ENCODE results near the gene SPAG16.

GRCh38 chr2:213733893-213734292 is 449.6 kb downstream of the SPAG16 start:
- TF ChIP-seq CTCF (IDR thresholded peaks at IDR 0.05; ENCODE audit: insufficient read depth, low read length) (no peak), GABPA (IDR thresholded peaks at IDR 0.05; ENCODE audit: low read depth) (no peak), POLR2AphosphoS5 (IDR thresholded peaks at IDR 0.05; ENCODE audit: low read depth) (no peak), SPI1 (IDR thresholded peaks at IDR 0.05; ENCODE audit: borderline replicate concordance, low read depth) (no peak)
- TF ChIP-seq, protein P1, sequence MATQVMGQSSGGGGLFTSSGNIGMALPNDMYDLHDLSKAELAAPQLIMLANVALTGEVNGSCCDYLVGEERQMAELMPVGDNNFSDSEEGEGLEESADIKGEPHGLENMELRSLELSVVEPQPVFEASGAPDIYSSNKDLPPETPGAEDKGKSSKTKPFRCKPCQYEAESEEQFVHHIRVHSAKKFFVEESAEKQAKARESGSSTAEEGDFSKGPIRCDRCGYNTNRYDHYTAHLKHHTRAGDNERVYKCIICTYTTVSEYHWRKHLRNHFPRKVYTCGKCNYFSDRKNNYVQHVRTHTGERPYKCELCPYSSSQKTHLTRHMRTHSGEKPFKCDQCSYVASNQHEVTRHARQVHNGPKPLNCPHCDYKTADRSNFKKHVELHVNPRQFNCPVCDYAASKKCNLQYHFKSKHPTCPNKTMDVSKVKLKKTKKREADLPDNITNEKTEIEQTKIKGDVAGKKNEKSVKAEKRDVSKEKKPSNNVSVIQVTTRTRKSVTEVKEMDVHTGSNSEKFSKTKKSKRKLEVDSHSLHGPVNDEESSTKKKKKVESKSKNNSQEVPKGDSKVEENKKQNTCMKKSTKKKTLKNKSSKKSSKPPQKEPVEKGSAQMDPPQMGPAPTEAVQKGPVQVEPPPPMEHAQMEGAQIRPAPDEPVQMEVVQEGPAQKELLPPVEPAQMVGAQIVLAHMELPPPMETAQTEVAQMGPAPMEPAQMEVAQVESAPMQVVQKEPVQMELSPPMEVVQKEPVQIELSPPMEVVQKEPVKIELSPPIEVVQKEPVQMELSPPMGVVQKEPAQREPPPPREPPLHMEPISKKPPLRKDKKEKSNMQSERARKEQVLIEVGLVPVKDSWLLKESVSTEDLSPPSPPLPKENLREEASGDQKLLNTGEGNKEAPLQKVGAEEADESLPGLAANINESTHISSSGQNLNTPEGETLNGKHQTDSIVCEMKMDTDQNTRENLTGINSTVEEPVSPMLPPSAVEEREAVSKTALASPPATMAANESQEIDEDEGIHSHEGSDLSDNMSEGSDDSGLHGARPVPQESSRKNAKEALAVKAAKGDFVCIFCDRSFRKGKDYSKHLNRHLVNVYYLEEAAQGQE (IDR thresholded peaks at IDR 0.05; ENCODE audit: insufficient replicate concordance, low read depth), result no peak

All from HL-60 (cell line).